GM19372 (cell line): ENCODE measurements around the gene ADAMTS9.

Experiments used
- ATAC-seq: cut with Tn5 transposase; IDR thresholded peaks from one replicate; pipeline ENCODE4 v1.9.1; 2021; ENCODE audit warnings: mild to moderate bottlenecking, low read depth, moderate library complexity; ENCODE audit not compliant: unreplicated experiment

ADAMTS9 gene

GRCh38 chr3:64687781-64688604 is at the start of gene ADAMTS9:
Gene ADAMTS9 (minus strand): TSS chr3:64688000. CDS start chr3:64687657, 343 bp downstream.
- ATAC-seq, result no peak

- no peak for ATAC-seq
Measured at GRCh38 chr3:64732576-64732975, 44.8 kb upstream of the ADAMTS9 start.

- no peak for ATAC-seq
Measured at GRCh38 chr3:64730681-64731080, 42.9 kb upstream of the ADAMTS9 start.

GRCh38 chr3:64728994-64729393 is 41.2 kb upstream of the ADAMTS9 start:
- ATAC-seq, result no peak

- no peak for ATAC-seq
Measured at GRCh38 chr3:64728428-64728827, 40.6 kb upstream of the ADAMTS9 start.

- no peak for ATAC-seq
Measured at GRCh38 chr3:64726414-64727090, 38.8 kb upstream of the ADAMTS9 start.

GRCh38 chr3:64718976-64719375 is 31.2 kb upstream of the ADAMTS9 start:
- ATAC-seq, result no peak

GRCh38 chr3:64717872-64718613 is 30.2 kb upstream of the ADAMTS9 start:
- ATAC-seq, result no peak

- no peak for ATAC-seq
Measured at GRCh38 chr3:64717411-64717810, 29.6 kb upstream of the ADAMTS9 start.

- ATAC-seq, result no peak
Measured at GRCh38 chr3:64716110-64716710, 28.4 kb upstream of the ADAMTS9 start.

- ATAC-seq, result no peak
Measured at GRCh38 chr3:64715211-64715982, 27.6 kb upstream of the ADAMTS9 start.

- ATAC-seq, result no peak
Measured at GRCh38 chr3:64708456-64708855, 20.7 kb upstream of the ADAMTS9 start.

- no peak for ATAC-seq
Measured at GRCh38 chr3:64705946-64706345, 18.1 kb upstream of the ADAMTS9 start.

- ATAC-seq, result no peak
Measured at GRCh38 chr3:64696896-64697295, 9.1 kb upstream of the ADAMTS9 start.

GRCh38 chr3:64694114-64694513 is 6.3 kb upstream of the ADAMTS9 start:
- ATAC-seq, result no peak

- no peak for ATAC-seq
Measured at GRCh38 chr3:64693031-64693430, 5.2 kb upstream of the ADAMTS9 start.

- no peak for ATAC-seq
Measured at GRCh38 chr3:64691051-64691450, 3.3 kb upstream of the ADAMTS9 start.

GRCh38 chr3:64687086-64687780 is 567 bp downstream of the ADAMTS9 start:
- ATAC-seq, result no peak

- no peak for ATAC-seq
Measured at GRCh38 chr3:64686446-64686908, 1.3 kb downstream of the ADAMTS9 start.
